SK-N-SH (cell line): ENCODE measurements around the gene PSMD14. TPM values are rescaled to one million over a fixed set of nuclear protein-coding genes. Genes with fewer than 3 reads are reported as not detected.

Source experiments
- CTCF ChIA-PET: fragments of 300-600, 350-600 bp; formaldehyde crosslinking; extraction: SDS; loops from one replicate; lab custom pipeline; 2021; lab: Yijun Ruan, JAX
- POLR2A ChIA-PET: fragments of 350-600 bp; sonication (Branson Sonifier 250); formaldehyde crosslinking; extraction: SDS; loops from one replicate; lab custom pipeline; 2020; ENCODE audit warnings: antibody characterized with exemption, inconsistent platforms; lab: Yijun Ruan, JAX
- DNase-seq: peaks from one replicate; pipeline ENCODE4 v3.0.0; 2012
- H2AFZ ChIP-seq: fragments of 200-600 bp; sonication (generic); 2 replicates; pipeline ENCODE4 v1.8.1; 2016; ENCODE audit warnings: antibody characterized with exemption, mild to moderate bottlenecking, low read depth
- H3F3A ChIP-seq: fragments of 200-600 bp; sonication (generic); replicated peaks from 2 replicates; pipeline ENCODE3; 2016; ENCODE audit warnings: antibody characterized with exemption, mild to moderate bottlenecking; ENCODE audit not compliant: insufficient read depth
- H3K27ac ChIP-seq, 2 experiments: fragments of 200-500 bp in 1 of 2; fragments of 200-600 bp in 1 of 2; sonication (Bioruptor generic) in 1 of 2; sonication (generic), shearing (Covaris generic) in 1 of 2; 2 replicates each; pipeline versions ENCODE4 v1.5.1 to v1.6.1; 2014 to 2016; ENCODE audit warnings: low read depth in 2 of 2, inconsistent platforms in 1 of 2, low read length in 1 of 2, mild to moderate bottlenecking in 1 of 2, mixed read lengths in 1 of 2
- H3K27me3 ChIP-seq: fragments of 200-600 bp; sonication (generic), shearing (Covaris generic); 2 replicates; pipeline ENCODE4 v1.6.1; 2016; ENCODE audit warnings: mixed run types; ENCODE audit not compliant: insufficient read depth
- H3K36me3 ChIP-seq, 2 experiments: fragments of 200-500 bp in 1 of 2; fragments of 200-600 bp in 1 of 2; sonication (Bioruptor generic) in 1 of 2; sonication (generic) in 1 of 2; replicated peaks in 1 of 2; 2 replicates each; pipeline versions ENCODE3 to v1.5.1; 2014 to 2016; ENCODE audit warnings: low read length in 1 of 2, mild to moderate bottlenecking in 1 of 2; ENCODE audit not compliant: insufficient read depth in 2 of 2, control insufficient read depth in 1 of 2
- H3K4me1 ChIP-seq, 2 experiments: fragments of 200-500 bp in 1 of 2; fragments of 200-600 bp in 1 of 2; sonication (Bioruptor generic) in 1 of 2; sonication (generic), shearing (Covaris generic) in 1 of 2; 2 replicates each; pipeline versions ENCODE4 v1.5.1 to v1.6.1; 2014 to 2016; ENCODE audit warnings: low read depth in 1 of 2, low read length in 1 of 2, mixed run types in 1 of 2; ENCODE audit not compliant: insufficient read depth in 2 of 2, control insufficient read depth in 1 of 2
- H3K4me2 ChIP-seq: fragments of 200-600 bp; sonication (generic), shearing (Covaris generic); 2 replicates; pipeline ENCODE4 v1.6.1; 2017; ENCODE audit warnings: mixed run types
- H3K4me3 ChIP-seq, 2 experiments: fragments of 200-500 bp in 1 of 2; fragments of 200-600 bp in 1 of 2; sonication (Bioruptor generic) in 1 of 2; sonication (generic), shearing (Covaris generic) in 1 of 2; 2 replicates each; pipeline versions ENCODE4 v1.5.1 to v1.8.1; 2014 to 2016; ENCODE audit warnings: low read depth in 2 of 2, inconsistent platforms in 1 of 2, low read length in 1 of 2, mild to moderate bottlenecking in 1 of 2, mixed read lengths in 1 of 2, moderate library complexity in 1 of 2
- H3K79me2 ChIP-seq: fragments of 200-600 bp; sonication (generic); 2 replicates; pipeline ENCODE4 v1.8.1; 2017; ENCODE audit warnings: mild to moderate bottlenecking; ENCODE audit not compliant: insufficient read depth
- H3K9ac ChIP-seq: fragments of 200-600 bp; sonication (generic); 2 replicates; pipeline ENCODE4 v1.6.1; 2017; ENCODE audit warnings: mixed run types
- H3K9me2 ChIP-seq: fragments of 200-600 bp; sonication (generic); 2 replicates; pipeline ENCODE4 v1.6.1; 2017; ENCODE audit warnings: mixed run types
- H3K9me3 ChIP-seq: fragments of 200-600 bp; sonication (generic); 2 replicates; pipeline ENCODE4 v1.6.1; 2017; ENCODE audit warnings: mixed run types, mild to moderate bottlenecking, moderate library complexity
- H4K20me1 ChIP-seq: fragments of 200-600 bp; sonication (generic); 2 replicates; pipeline ENCODE4 v1.6.1; 2017; ENCODE audit warnings: mild to moderate bottlenecking, mixed run types; ENCODE audit not compliant: insufficient read depth
- CHD2 ChIP-seq: fragments of 150-350 bp; IDR thresholded peaks from 2 replicates; pipeline ENCODE4 v1.6.1; 2018; ENCODE audit warnings: low read length; ENCODE audit not compliant: partially characterized antibody
- EP300 ChIP-seq, 2 experiments: IDR thresholded peaks; 2 replicates each; pipeline versions ENCODE4 v1.4.0 to v1.6.1; 2012; ENCODE audit warnings: borderline replicate concordance in 1 of 2, low read depth in 1 of 2, low read length in 1 of 2
- FOXJ3 ChIP-seq: sonication (generic); formaldehyde crosslinking; IDR thresholded peaks from 2 replicates; pipeline ENCODE4 v1.5.1; 2020; ENCODE audit warnings: mild to moderate bottlenecking, missing genetic modification reagents
- GABPA ChIP-seq: IDR thresholded peaks from 2 replicates; pipeline ENCODE4 v1.4.0; 2012; ENCODE audit warnings: low read depth, mild to moderate bottlenecking
- IRF3 ChIP-seq: fragments of 150-350 bp; IDR thresholded peaks from 2 replicates; pipeline ENCODE4 v1.6.1; 2016; ENCODE audit warnings: mild to moderate bottlenecking, low read depth, low read length
- JUND ChIP-seq: IDR thresholded peaks from 2 replicates; pipeline ENCODE4 v1.4.0; 2012
- MEF2A ChIP-seq: IDR thresholded peaks from 2 replicates; pipeline ENCODE4 v1.4.0; 2012; ENCODE audit warnings: low read depth, borderline replicate concordance
- MXI1 ChIP-seq: IDR thresholded peaks from 2 replicates; pipeline ENCODE4 v1.6.1; 2012; ENCODE audit warnings: mild to moderate bottlenecking, low read depth, low read length, improper control_type of control experiment
- NRF1 ChIP-seq: IDR thresholded peaks from 2 replicates; pipeline ENCODE4 v1.6.1; 2012; ENCODE audit warnings: low read depth, mild to moderate bottlenecking, low read length
- PBX3 ChIP-seq: IDR thresholded peaks from 2 replicates; pipeline ENCODE4; 2012
- RXRA ChIP-seq: IDR thresholded peaks from 2 replicates; pipeline ENCODE4 v1.4.0; 2012; ENCODE audit warnings: low read depth, mild to moderate bottlenecking, borderline replicate concordance
- SIN3A ChIP-seq: IDR thresholded peaks from 2 replicates; pipeline ENCODE4 v1.6.1; 2012; ENCODE audit warnings: low read depth, mild to moderate bottlenecking, low read length, moderate library complexity, borderline replicate concordance
- SMC3 ChIP-seq: IDR thresholded peaks from 2 replicates; pipeline ENCODE4 v1.6.1; 2012; ENCODE audit warnings: low read depth, low read length, improper control_type of control experiment
- TCF12 ChIP-seq: IDR thresholded peaks from 2 replicates; pipeline ENCODE4 v1.4.0; 2012
- USF1 ChIP-seq: IDR thresholded peaks from 2 replicates; pipeline ENCODE4 v1.4.0; 2012; ENCODE audit warnings: low read depth, borderline replicate concordance
- YY1 ChIP-seq: IDR thresholded peaks from 2 replicates; pipeline ENCODE4 v1.4.0; 2012; ENCODE audit warnings: low read depth, mild to moderate bottlenecking
- ZBTB33 ChIP-seq: IDR thresholded peaks from 2 replicates; pipeline ENCODE4 v1.4.0; 2012; ENCODE audit warnings: low read depth, borderline replicate concordance
- WGBS: methylation state at CpG from one replicate; pipeline ENCODE4 v1.1.6; 2017; ENCODE audit warnings: low lambda C conversion rate; 5-methylcytosine and 5-hydroxymethylcytosine counted together
- polyA plus RNA-seq, 3 experiments: library from polyadenylated mRNA; depleted of rRNA; stranded (reverse); fragments of >200 nt; gene quantifications; 2 replicates each; pipeline ENCODE4 v1.2.3, GENCODE V29; 2012
- TF ChIP-seq, protein P1 (sequence below): fragments of 150-350 bp; IDR thresholded peaks from 2 replicates; pipeline ENCODE4 v1.6.1; 2017; ENCODE audit warnings: antibody characterized with exemption, low read length, low read depth, borderline replicate concordance
- TF ChIP-seq, protein P2 (sequence below): fragments of 200-600 bp; sonication (generic); IDR thresholded peaks from 2 replicates; pipeline ENCODE4 v1.6.1; 2017; ENCODE audit warnings: antibody characterized with exemption, mild to moderate bottlenecking, moderate library complexity

PSMD14 gene
- polyA plus RNA-seq, 1 of the 3 experiments (the other 2 are of a cell fraction): 50.4 TPM

DNA sequence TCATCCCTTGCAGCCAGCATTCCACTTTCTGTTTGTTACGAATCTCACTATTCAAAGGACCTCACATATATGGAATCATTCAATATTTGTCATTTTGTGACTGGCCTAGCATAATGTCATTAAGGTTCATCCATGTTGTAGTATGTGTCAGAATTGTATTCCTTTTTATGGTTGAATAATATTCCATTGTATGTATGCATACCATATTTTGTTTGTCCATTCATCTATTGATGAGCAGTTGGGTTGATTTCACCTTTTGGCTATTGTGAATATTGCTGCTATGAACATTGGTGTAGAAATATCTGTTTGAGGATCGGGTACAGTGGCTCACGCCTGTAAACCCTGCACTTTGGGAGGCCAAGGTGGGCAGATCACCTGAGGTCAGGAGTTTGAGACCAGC is 35.0 kb downstream of the PSMD14 start:
- Histone ChIP-seq H4K20me1 (peaks cover 15% of the 10 kb centered on the region), H3K9me3 (no peaks in the 10 kb centered on the region), H3K27ac (no peak overlapping the region), H3K79me2 (peaks cover 83% of the 10 kb centered on the region), H3K9me2 (no peaks in the 10 kb centered on the region), H3K4me2 (no peak overlapping the region), H3K4me1 (peaks cover 0 to 5% of the 10 kb centered on the region in 2 experiments; a peak in 2 of 4 replicates), H3K4me3 (no peak overlapping the region), H3K27me3 (no peaks in the 10 kb centered on the region), H2AFZ (no peak overlapping the region)
- WGBS: 96% methylated on average over 3 of the region's 3 CpGs
- DNase-seq: no peak
- POLR2A ChIA-PET: no interaction called here
- CTCF ChIA-PET: no interaction called here
- TF ChIP-seq SIN3A: no peak
- TF ChIP-seq TCF12: no peak
- TF ChIP-seq CHD2: no peak
- no peak for TF ChIP-seq ZBTB33
- no peak for TF ChIP-seq EP300 (IDR thresholded peaks at IDR 0.05; ENCODE audit: borderline replicate concordance in 1 of 2, low read depth in 1 of 2, low read length in 1 of 2)
- no peak for TF ChIP-seq NRF1
- no peak for TF ChIP-seq RXRA
- no peak for TF ChIP-seq MEF2A
- TF ChIP-seq USF1: no peak
- TF ChIP-seq, protein P1, sequence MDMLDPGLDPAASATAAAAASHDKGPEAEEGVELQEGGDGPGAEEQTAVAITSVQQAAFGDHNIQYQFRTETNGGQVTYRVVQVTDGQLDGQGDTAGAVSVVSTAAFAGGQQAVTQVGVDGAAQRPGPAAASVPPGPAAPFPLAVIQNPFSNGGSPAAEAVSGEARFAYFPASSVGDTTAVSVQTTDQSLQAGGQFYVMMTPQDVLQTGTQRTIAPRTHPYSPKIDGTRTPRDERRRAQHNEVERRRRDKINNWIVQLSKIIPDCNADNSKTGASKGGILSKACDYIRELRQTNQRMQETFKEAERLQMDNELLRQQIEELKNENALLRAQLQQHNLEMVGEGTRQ: no peak
- TF ChIP-seq PBX3: no peak
- TF ChIP-seq JUND: no peak
- TF ChIP-seq FOXJ3: no peak
- no peak for TF ChIP-seq YY1
- no peak for TF ChIP-seq IRF3
- no peak for TF ChIP-seq SMC3
- TF ChIP-seq, protein P2, sequence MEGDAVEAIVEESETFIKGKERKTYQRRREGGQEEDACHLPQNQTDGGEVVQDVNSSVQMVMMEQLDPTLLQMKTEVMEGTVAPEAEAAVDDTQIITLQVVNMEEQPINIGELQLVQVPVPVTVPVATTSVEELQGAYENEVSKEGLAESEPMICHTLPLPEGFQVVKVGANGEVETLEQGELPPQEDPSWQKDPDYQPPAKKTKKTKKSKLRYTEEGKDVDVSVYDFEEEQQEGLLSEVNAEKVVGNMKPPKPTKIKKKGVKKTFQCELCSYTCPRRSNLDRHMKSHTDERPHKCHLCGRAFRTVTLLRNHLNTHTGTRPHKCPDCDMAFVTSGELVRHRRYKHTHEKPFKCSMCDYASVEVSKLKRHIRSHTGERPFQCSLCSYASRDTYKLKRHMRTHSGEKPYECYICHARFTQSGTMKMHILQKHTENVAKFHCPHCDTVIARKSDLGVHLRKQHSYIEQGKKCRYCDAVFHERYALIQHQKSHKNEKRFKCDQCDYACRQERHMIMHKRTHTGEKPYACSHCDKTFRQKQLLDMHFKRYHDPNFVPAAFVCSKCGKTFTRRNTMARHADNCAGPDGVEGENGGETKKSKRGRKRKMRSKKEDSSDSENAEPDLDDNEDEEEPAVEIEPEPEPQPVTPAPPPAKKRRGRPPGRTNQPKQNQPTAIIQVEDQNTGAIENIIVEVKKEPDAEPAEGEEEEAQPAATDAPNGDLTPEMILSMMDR: no peak
- no peak for TF ChIP-seq MXI1
- no peak for TF ChIP-seq GABPA
- TF ChIP-seq, all 33 proteins: peak for 0
- H3K9ac ChIP-seq: no peak overlapping the region
- H3F3A ChIP-seq: no peaks in the 10 kb centered on the region
- peaks cover 0 to 22% of the 10 kb centered on the region in 2 experiments for H3K36me3 ChIP-seq
